Effector memory CD8-positive, alpha-beta T cell (primary cell): Measurements from ENCODE around the gene B9D2.

Source experiments
- ATAC-seq: fragments of 150-1000 bp; cut with Tn5 transposase; replicated peaks from 2 replicates; pipeline ENCODE4 v1.10.0; 2021; ENCODE audit warnings: mild to moderate bottlenecking, moderate library complexity
- DNase-seq, 3 experiments: peaks; one replicate each; pipeline ENCODE4 v3.0.0; 2021
- H3K27ac Mint-ChIP-seq, 2 donors: one replicate each; pipeline ENCODE4 v1.8.0; 2022; ENCODE audit warnings: mild to moderate bottlenecking in 2 of 2, mixed read lengths in 2 of 2, moderate library complexity in 2 of 2
- H3K27me3 Mint-ChIP-seq, 2 donors: one replicate each; pipeline ENCODE4 v1.8.0; 2022; ENCODE audit warnings: mixed read lengths in 2 of 2
- H3K36me3 Mint-ChIP-seq: one replicate; pipeline ENCODE4 v1.8.0; 2022; ENCODE audit warnings: mild to moderate bottlenecking, moderate library complexity, mixed read lengths; ENCODE audit not compliant: insufficient read depth
- H3K4me1 Mint-ChIP-seq, 2 donors: one replicate each; pipeline ENCODE4 v1.8.0; 2022; ENCODE audit warnings: low read depth in 2 of 2, mixed read lengths in 2 of 2
- H3K4me3 Mint-ChIP-seq, 2 donors: one replicate each; pipeline ENCODE4 v1.8.0; 2022; ENCODE audit warnings: mild to moderate bottlenecking in 2 of 2, mixed read lengths in 2 of 2, moderate library complexity in 2 of 2
- H3K9me3 Mint-ChIP-seq, 2 donors: one replicate each; pipeline ENCODE4 v1.8.0; 2022; ENCODE audit warnings: mixed read lengths in 2 of 2

B9D2 gene

GRCh38 chr19:41305927-41306793 is 57.8 kb downstream of the B9D2 start:
- Mint-ChIP-seq H3K4me3 (peak overlapping the region; percentile 83 to 100), H3K27me3 (no peaks in the 10 kb centered on the region), H3K4me1 (peaks cover 78 to 85% of the 10 kb centered on the region in 2 donors), H3K27ac (peak overlapping the region; percentile 97 to 98), H3K36me3 (peaks cover 100% of the 10 kb centered on the region), H3K9me3 (no peaks in the 10 kb centered on the region)
- DNase-seq (no peak), ATAC-seq (no peak)

GRCh38 chr19:41304706-41305483 is 59.1 kb downstream of the B9D2 start:
- ATAC-seq = no peak

More at GRCh38 chr19:41304706-41305483, 59.1 kb downstream of the B9D2 start:
- Mint-ChIP-seq H3K9me3 (no peaks in the 10 kb centered on the region), H3K27me3 (no peaks in the 10 kb centered on the region), H3K27ac (peak overlapping the region; percentile 97 to 98), H3K36me3 (peaks cover 98% of the 10 kb centered on the region), H3K4me3 (peak overlapping the region; percentile 63 to 83), H3K4me1 (peaks cover 76 to 82% of the 10 kb centered on the region in 2 donors)
- DNase-seq = no peak
